ENCODE results near the gene LACRT. TPM values are rescaled to one million over a fixed set of nuclear protein-coding genes. Genes with fewer than 3 reads are reported as not detected.

The LACRT gene
- total RNA-seq, 1 experiment from 2014 or later: not detected

DNA sequence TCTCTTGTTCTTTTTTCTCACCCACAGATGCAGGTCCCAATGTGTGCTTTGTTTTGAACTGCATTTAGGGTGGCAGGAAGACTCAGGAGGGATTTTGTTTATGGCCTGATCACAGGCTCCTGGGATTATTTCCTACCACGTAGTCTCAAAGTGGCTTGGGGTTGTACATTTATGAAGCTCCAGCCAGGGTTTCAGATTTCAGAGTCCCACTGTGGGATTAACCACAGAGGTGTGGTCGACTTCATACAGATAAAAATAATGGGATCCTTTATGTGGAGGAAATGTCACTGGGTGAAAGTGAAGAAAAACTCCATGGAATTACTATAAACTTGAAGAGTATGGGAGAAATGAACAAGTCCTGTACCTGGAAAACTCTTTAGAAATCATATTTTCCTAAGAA is 32.0 kb downstream of the LACRT start:
- CTCF ChIA-PET: interaction anchor here (0.9 to 2.7 kb wide), 12 partner anchors 20 to 357 kb away, joined by 3 to 25 read pairs (median 6); partner anchors contain the start of gene PDE1B
- Mint-ChIP-seq H3K4me1 (no peaks in the 10 kb centered on the region; the same call in 1 of the 2 replicates), H3K4me3 (no peak overlapping the region), H3K9me3 (no peaks in the 10 kb centered on the region), H3K27ac (no peak overlapping the region), H3K36me3 (no peaks in the 10 kb centered on the region), H3K27me3 (ENCODE audit: low read depth) (peaks cover 40% of the 10 kb centered on the region)
- no peak for ATAC-seq
- POLR2A ChIA-PET: no interaction called here
- DNase-seq (ENCODE audit: low spot score): no peak
- TF ChIP-seq SMAD3 (CRISPR knock-in tag; IDR thresholded peaks at IDR 0.05; ENCODE audit: borderline replicate concordance) (no peak), TP53 (CRISPR knock-in tag; IDR thresholded peaks at IDR 0.05) (no peak), ZNF317 (CRISPR knock-in tag; IDR thresholded peaks at IDR 0.05; ENCODE audit: borderline replicate concordance, low read depth) (no peak), TCF7 (CRISPR knock-in tag; IDR thresholded peaks at IDR 0.05; ENCODE audit: low read depth) (no peak), NR2C2 (CRISPR knock-in tag; IDR thresholded peaks at IDR 0.05) (no peak), NFE2L1 (CRISPR knock-in tag; IDR thresholded peaks at IDR 0.05) (no peak), ZNF671 (CRISPR knock-in tag; IDR thresholded peaks at IDR 0.05) (no peak)
- TF ChIP-seq, protein P1, sequence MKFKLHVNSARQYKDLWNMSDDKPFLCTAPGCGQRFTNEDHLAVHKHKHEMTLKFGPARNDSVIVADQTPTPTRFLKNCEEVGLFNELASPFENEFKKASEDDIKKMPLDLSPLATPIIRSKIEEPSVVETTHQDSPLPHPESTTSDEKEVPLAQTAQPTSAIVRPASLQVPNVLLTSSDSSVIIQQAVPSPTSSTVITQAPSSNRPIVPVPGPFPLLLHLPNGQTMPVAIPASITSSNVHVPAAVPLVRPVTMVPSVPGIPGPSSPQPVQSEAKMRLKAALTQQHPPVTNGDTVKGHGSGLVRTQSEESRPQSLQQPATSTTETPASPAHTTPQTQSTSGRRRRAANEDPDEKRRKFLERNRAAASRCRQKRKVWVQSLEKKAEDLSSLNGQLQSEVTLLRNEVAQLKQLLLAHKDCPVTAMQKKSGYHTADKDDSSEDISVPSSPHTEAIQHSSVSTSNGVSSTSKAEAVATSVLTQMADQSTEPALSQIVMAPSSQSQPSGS (CRISPR knock-in tag; IDR thresholded peaks at IDR 0.05; ENCODE audit: borderline replicate concordance, low read depth): no peak
- TF ChIP-seq, protein P2, sequence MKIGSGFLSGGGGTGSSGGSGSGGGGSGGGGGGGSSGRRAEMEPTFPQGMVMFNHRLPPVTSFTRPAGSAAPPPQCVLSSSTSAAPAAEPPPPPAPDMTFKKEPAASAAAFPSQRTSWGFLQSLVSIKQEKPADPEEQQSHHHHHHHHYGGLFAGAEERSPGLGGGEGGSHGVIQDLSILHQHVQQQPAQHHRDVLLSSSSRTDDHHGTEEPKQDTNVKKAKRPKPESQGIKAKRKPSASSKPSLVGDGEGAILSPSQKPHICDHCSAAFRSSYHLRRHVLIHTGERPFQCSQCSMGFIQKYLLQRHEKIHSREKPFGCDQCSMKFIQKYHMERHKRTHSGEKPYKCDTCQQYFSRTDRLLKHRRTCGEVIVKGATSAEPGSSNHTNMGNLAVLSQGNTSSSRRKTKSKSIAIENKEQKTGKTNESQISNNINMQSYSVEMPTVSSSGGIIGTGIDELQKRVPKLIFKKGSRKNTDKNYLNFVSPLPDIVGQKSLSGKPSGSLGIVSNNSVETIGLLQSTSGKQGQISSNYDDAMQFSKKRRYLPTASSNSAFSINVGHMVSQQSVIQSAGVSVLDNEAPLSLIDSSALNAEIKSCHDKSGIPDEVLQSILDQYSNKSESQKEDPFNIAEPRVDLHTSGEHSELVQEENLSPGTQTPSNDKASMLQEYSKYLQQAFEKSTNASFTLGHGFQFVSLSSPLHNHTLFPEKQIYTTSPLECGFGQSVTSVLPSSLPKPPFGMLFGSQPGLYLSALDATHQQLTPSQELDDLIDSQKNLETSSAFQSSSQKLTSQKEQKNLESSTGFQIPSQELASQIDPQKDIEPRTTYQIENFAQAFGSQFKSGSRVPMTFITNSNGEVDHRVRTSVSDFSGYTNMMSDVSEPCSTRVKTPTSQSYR (CRISPR knock-in tag; IDR thresholded peaks at IDR 0.05): no peak
- TF ChIP-seq, protein P3, sequence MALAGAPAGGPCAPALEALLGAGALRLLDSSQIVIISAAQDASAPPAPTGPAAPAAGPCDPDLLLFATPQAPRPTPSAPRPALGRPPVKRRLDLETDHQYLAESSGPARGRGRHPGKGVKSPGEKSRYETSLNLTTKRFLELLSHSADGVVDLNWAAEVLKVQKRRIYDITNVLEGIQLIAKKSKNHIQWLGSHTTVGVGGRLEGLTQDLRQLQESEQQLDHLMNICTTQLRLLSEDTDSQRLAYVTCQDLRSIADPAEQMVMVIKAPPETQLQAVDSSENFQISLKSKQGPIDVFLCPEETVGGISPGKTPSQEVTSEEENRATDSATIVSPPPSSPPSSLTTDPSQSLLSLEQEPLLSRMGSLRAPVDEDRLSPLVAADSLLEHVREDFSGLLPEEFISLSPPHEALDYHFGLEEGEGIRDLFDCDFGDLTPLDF (CRISPR knock-in tag; IDR thresholded peaks at IDR 0.05): no peak

DNA sequence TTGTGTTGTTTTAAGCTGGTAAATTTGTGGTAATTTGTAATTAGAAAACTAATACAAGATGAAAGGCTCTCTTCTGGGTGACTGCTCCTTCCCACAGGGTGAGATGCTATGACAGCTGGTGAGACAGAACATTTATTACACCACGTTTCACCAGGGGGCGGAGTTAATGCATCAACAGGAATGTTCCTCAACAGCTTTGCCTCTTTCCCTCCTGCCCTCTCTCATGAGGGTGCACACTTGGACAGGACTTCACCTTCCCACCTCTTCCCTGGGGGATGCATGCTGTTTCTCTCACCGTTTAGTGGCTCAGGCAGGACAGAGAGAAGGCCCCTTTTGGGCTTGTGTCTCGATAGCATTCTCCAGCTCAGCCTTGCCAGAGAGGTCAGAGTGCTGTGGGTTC is 32.9 kb downstream of the LACRT start:
- ChIA-PET POLR2A (no interaction called here), CTCF (interaction anchor here (0.6 to 2.7 kb wide), 19 partner anchors 9 to 358 kb away, joined by 3 to 25 read pairs (median 4); partner anchors contain the start of gene PDE1B)
- no peak overlapping the region for H3K27ac Mint-ChIP-seq
- TF ChIP-seq ATF1 (CRISPR knock-in tag; IDR thresholded peaks at IDR 0.05): no peak
- TF ChIP-seq, protein P3 (CRISPR knock-in tag; IDR thresholded peaks at IDR 0.05): no peak
- TF ChIP-seq SOX15 (CRISPR knock-in tag; IDR thresholded peaks at IDR 0.05): no peak
- TF ChIP-seq, protein P4, sequence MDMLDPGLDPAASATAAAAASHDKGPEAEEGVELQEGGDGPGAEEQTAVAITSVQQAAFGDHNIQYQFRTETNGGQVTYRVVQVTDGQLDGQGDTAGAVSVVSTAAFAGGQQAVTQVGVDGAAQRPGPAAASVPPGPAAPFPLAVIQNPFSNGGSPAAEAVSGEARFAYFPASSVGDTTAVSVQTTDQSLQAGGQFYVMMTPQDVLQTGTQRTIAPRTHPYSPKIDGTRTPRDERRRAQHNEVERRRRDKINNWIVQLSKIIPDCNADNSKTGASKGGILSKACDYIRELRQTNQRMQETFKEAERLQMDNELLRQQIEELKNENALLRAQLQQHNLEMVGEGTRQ (CRISPR knock-in tag; IDR thresholded peaks at IDR 0.05): no peak
- no peaks in the 10 kb centered on the region for H3K9me3 Mint-ChIP-seq
- ATAC-seq (peak; percentile 49; the same call in 1 of the 2 replicates), DNase-seq (ENCODE audit: low spot score) (no peak)
- H3K4me3 Mint-ChIP-seq: no peak overlapping the region
- H3K36me3 Mint-ChIP-seq: no peaks in the 10 kb centered on the region
- H3K4me1 Mint-ChIP-seq: no peaks in the 10 kb centered on the region; the same call in 1 of the 2 replicates
- H3K27me3 Mint-ChIP-seq (ENCODE audit: low read depth): peaks cover 37% of the 10 kb centered on the region

DNA sequence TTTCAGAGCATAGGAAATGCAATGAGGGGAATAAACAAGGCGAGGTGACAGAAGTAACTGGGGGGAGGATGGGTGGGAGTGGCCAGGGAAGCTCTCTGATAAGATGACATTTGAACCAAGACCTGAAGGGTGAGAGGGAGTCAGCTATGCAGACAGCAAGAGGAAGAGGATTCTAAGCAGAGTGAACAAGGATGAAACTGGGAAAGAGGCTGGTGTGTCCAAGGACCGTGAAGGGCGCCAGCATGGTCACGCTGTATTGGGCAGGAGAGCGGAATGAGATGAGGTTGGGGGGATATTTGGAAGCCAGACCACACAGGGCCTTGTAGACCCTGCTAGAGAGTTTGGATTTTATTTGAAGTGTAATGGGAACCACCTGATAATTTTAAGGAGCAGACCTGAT is 35.7 kb downstream of the LACRT start:
- no peak for DNase-seq (ENCODE audit: low spot score)
- POLR2A ChIA-PET: interaction anchor here (0.6 kb wide), 1 partner anchor 50 kb away, joined by 6 read pairs; no protein-coding TSS in a partner anchor
- Mint-ChIP-seq H3K36me3 (no peaks in the 10 kb centered on the region), H3K4me3 (no peak overlapping the region), H3K27ac (no peak overlapping the region), H3K4me1 (peaks cover 5% of the 10 kb centered on the region), H3K9me3 (no peaks in the 10 kb centered on the region), H3K27me3 (ENCODE audit: low read depth) (peaks cover 58% of the 10 kb centered on the region)
- no peak for ATAC-seq
- CTCF ChIA-PET: interaction anchor here (0.9 to 5.8 kb wide), 4 partner anchors 20 to 72 kb away, joined by 4 to 90 read pairs (median 8); no protein-coding TSS in a partner anchor
- no peak for TF ChIP-seq ZBTB21 (CRISPR knock-in tag; IDR thresholded peaks at IDR 0.05; ENCODE audit: borderline replicate concordance)
- TF ChIP-seq, protein P5, sequence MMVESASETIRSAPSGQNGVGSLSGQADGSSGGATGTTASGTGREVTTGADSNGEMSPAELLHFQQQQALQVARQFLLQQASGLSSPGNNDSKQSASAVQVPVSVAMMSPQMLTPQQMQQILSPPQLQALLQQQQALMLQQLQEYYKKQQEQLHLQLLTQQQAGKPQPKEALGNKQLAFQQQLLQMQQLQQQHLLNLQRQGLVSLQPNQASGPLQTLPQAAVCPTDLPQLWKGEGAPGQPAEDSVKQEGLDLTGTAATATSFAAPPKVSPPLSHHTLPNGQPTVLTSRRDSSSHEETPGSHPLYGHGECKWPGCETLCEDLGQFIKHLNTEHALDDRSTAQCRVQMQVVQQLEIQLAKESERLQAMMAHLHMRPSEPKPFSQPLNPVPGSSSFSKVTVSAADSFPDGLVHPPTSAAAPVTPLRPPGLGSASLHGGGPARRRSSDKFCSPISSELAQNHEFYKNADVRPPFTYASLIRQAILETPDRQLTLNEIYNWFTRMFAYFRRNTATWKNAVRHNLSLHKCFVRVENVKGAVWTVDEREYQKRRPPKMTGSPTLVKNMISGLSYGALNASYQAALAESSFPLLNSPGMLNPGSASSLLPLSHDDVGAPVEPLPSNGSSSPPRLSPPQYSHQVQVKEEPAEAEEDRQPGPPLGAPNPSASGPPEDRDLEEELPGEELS (CRISPR knock-in tag; IDR thresholded peaks at IDR 0.05): no peak
- TF ChIP-seq, protein P6, sequence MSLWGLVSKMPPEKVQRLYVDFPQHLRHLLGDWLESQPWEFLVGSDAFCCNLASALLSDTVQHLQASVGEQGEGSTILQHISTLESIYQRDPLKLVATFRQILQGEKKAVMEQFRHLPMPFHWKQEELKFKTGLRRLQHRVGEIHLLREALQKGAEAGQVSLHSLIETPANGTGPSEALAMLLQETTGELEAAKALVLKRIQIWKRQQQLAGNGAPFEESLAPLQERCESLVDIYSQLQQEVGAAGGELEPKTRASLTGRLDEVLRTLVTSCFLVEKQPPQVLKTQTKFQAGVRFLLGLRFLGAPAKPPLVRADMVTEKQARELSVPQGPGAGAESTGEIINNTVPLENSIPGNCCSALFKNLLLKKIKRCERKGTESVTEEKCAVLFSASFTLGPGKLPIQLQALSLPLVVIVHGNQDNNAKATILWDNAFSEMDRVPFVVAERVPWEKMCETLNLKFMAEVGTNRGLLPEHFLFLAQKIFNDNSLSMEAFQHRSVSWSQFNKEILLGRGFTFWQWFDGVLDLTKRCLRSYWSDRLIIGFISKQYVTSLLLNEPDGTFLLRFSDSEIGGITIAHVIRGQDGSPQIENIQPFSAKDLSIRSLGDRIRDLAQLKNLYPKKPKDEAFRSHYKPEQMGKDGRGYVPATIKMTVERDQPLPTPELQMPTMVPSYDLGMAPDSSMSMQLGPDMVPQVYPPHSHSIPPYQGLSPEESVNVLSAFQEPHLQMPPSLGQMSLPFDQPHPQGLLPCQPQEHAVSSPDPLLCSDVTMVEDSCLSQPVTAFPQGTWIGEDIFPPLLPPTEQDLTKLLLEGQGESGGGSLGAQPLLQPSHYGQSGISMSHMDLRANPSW (CRISPR knock-in tag; conservative IDR thresholded peaks at IDR 0.05; ENCODE audit: low read depth): no peak
- no peak for TF ChIP-seq NR3C1 (CRISPR knock-in tag; conservative IDR thresholded peaks at IDR 0.05; ENCODE audit: low read depth)
- TF ChIP-seq NR2C2 (CRISPR knock-in tag; IDR thresholded peaks at IDR 0.05): no peak
- no peak for TF ChIP-seq SP1 (CRISPR knock-in tag; conservative IDR thresholded peaks at IDR 0.05)
- TF ChIP-seq CBFB (CRISPR knock-in tag; IDR thresholded peaks at IDR 0.05; ENCODE audit: low read depth): no peak

Measured in WTC11 (cell line).